GM12878 (cell line): ENCODE measurements around the gene FARS2. TPM values are rescaled to one million over a fixed set of nuclear protein-coding genes. Genes with fewer than 3 reads are reported as not detected.

Source experiments
- ATAC-seq: fragments of 200-7000 bp; cut with Tn5 transposase; 3 replicates; pipeline ENCODE4 v1.9.1; 2020; ENCODE audit warnings: mild to moderate bottlenecking, moderate library complexity
- BruUV-seq: library from RNA; stranded (reverse); fragments of 400-500 nt; replicated peaks from 2 replicates; lab custom pipeline; 2021; lab: Mats Ljungman, UMichigan
- CTCF ChIA-PET: fragments of 300-600 bp; sonication (Branson Sonifier 250); formaldehyde crosslinking; extraction: SDS; loops from one replicate; lab custom pipeline; 2021; ENCODE audit warnings: inconsistent platforms; lab: Yijun Ruan, JAX
- POLR2A ChIA-PET: fragments of 350-600 bp; formaldehyde crosslinking; extraction: SDS; loops from one replicate; lab custom pipeline; 2021; ENCODE audit warnings: inconsistent platforms; lab: Charles Lee
- RAD21 ChIA-PET: fragments of 300-600 bp; sonication (Branson Sonifier 250); formaldehyde crosslinking; loops from one replicate; lab custom pipeline; 2023; ENCODE audit warnings: antibody characterized with exemption; ENCODE audit not compliant: unreplicated experiment; lab: Charles Lee
- SMC1A ChIA-PET: fragments of 300-600 bp; sonication (Branson Sonifier 250); formaldehyde crosslinking; loops from one replicate; lab custom pipeline; 2023; ENCODE audit not compliant: unreplicated experiment, uncharacterized antibody; lab: Charles Lee
- DNase-seq: peaks from one replicate; pipeline ENCODE4 v3.0.0-alpha.2; 2011; ENCODE audit warnings: low read depth, low spot score
- FAIRE-seq: peaks from 3 replicates; lab custom pipeline; 2011; peaks lifted over from hg19 to GRCh38; lab: Jason Lieb, UNC
- H2AFZ ChIP-seq: 2 replicates; pipeline ENCODE4 v1.6.0; 2011; ENCODE audit warnings: low read depth, low read length, control low read depth; ENCODE audit not compliant: control insufficient read depth
- H3K27ac ChIP-seq: 2 replicates; pipeline ENCODE4 v1.5.1; 2011; ENCODE audit warnings: control low read depth; ENCODE audit not compliant: control insufficient read depth, insufficient read depth
- H3K27me3 ChIP-seq, 2 experiments: replicated peaks in 1 of 2; 2 replicates each; pipeline versions ENCODE4 v1.6.0 to v1.6.1; 2011; ENCODE audit warnings: low read length in 1 of 2; ENCODE audit not compliant: control insufficient read depth in 2 of 2, insufficient read depth in 2 of 2
- H3K36me3 ChIP-seq, 2 experiments: 2 replicates each; pipeline ENCODE4 v1.5.1; 2011; ENCODE audit warnings: low read length in 1 of 2; ENCODE audit not compliant: control insufficient read depth in 2 of 2, insufficient read depth in 2 of 2
- H3K4me1 ChIP-seq: 2 replicates; pipeline ENCODE4 v1.6.1; 2011; ENCODE audit warnings: mild to moderate bottlenecking, low read length, moderate library complexity, mixed read lengths; ENCODE audit not compliant: control insufficient read depth, insufficient read depth
- H3K4me2 ChIP-seq: 2 replicates; pipeline ENCODE4 v1.6.0; 2011; ENCODE audit warnings: control low read depth; ENCODE audit not compliant: control insufficient read depth, insufficient read depth
- H3K4me3 ChIP-seq: fragments of 200-600 bp; sonication (generic); 2 replicates; pipeline ENCODE4 v1.5.1; 2016
- H3K79me2 ChIP-seq: 2 replicates; pipeline ENCODE4 v1.6.0; 2011; ENCODE audit warnings: low read length; ENCODE audit not compliant: control insufficient read depth, insufficient read depth
- H3K9ac ChIP-seq: 2 replicates; pipeline ENCODE4 v1.8.0; 2011; ENCODE audit warnings: low read length, control low read depth, mixed read lengths; ENCODE audit not compliant: control insufficient read depth, insufficient read depth
- H3K9me3 ChIP-seq: replicated peaks from 3 replicates; pipeline ENCODE4 v1.5.1; 2011; ENCODE audit warnings: mild to moderate bottlenecking, low read length; ENCODE audit not compliant: control insufficient read depth, insufficient read depth
- H4K20me1 ChIP-seq: 2 replicates; pipeline ENCODE4 v1.6.0; 2011; ENCODE audit not compliant: control insufficient read depth, insufficient read depth
- FOS ChIP-seq: IDR thresholded peaks from 3 replicates; pipeline ENCODE4 v1.6.1; 2011; ENCODE audit warnings: borderline replicate concordance; ENCODE audit not compliant: insufficient read length; ENCODE audit errors: extremely low read depth
- JUND ChIP-seq: IDR thresholded peaks from 2 replicates; pipeline ENCODE4 v1.6.1; 2012; ENCODE audit warnings: low read depth, mild to moderate bottlenecking, low read length, improper control_type of control experiment, moderate library complexity
- MEF2B ChIP-seq: fragments of 450-650 bp; IDR thresholded peaks from 2 replicates; pipeline ENCODE4 v1.6.1; 2018; ENCODE audit warnings: mild to moderate bottlenecking, moderate library complexity; ENCODE audit not compliant: partially characterized antibody, poor library complexity, severe bottlenecking
- MLLT1 ChIP-seq: fragments of 450-650 bp; IDR thresholded peaks from 2 replicates; pipeline ENCODE4 v1.6.1; 2016; ENCODE audit warnings: mild to moderate bottlenecking
- NFYB ChIP-seq: IDR thresholded peaks from 2 replicates; pipeline ENCODE4 v1.6.1; 2011; ENCODE audit warnings: low read depth, mild to moderate bottlenecking, low read length, improper control_type of control experiment, moderate library complexity; ENCODE audit not compliant: insufficient read depth
- PRDM15 ChIP-seq: fragments of 450-650 bp; formaldehyde crosslinking; IDR thresholded peaks from 2 replicates; pipeline ENCODE4 v1.4.0; 2020; ENCODE audit warnings: mild to moderate bottlenecking, moderate library complexity
- RAD51 ChIP-seq: fragments of 450-650 bp; IDR thresholded peaks from 2 replicates; pipeline ENCODE4 v1.6.1; 2016; ENCODE audit warnings: moderate library complexity, mild to moderate bottlenecking, inconsistent platforms
- SKIL ChIP-seq: fragments of 450-650 bp; IDR thresholded peaks from 2 replicates; pipeline ENCODE4 v1.6.1; 2017; ENCODE audit warnings: mild to moderate bottlenecking, low read depth, inconsistent platforms; ENCODE audit not compliant: poor library complexity, severe bottlenecking
- SMAD5 ChIP-seq: IDR thresholded peaks from 2 replicates; pipeline ENCODE4 v1.6.1; 2016; ENCODE audit warnings: antibody characterized with exemption, low read depth
- SUZ12 ChIP-seq: fragments of 200-600 bp; sonication (generic); IDR thresholded peaks from one replicate; pipeline ENCODE4 v1.6.1; 2018; ENCODE audit warnings: antibody characterized with exemption, mild to moderate bottlenecking; ENCODE audit not compliant: unreplicated experiment
- WGBS: methylation state at CpG from one replicate; pipeline ENCODE4 v1.1.6; 2016; ENCODE audit warnings: low lambda C conversion rate; ENCODE audit not compliant: insufficient replicate concordance, insufficient coverage; ENCODE audit errors: missing lambda C conversion rate; 5-methylcytosine and 5-hydroxymethylcytosine counted together
- in situ Hi-C: fragments of 300-500 bp; cut with MboI; formaldehyde crosslinking; loops from 9 replicates; pipeline ENCODE4 v1.14.3; 2018; ENCODE audit warnings: mixed read lengths
- intact Hi-C: fragments of 100-400 bp; cut with micrococcal nuclease; formaldehyde crosslinking; loops from one replicate; pipeline ENCODE4 v1.14.2; 2022; ENCODE audit not compliant: unreplicated experiment
- polyA plus RNA-seq, 11 experiments: library from polyadenylated mRNA; depleted of rRNA in 4 of 11; unstranded in 6 of 11; stranded (reverse) in 5 of 11; fragments of >200 nt; fragmentation: Nextera tagmentation in 4 of 11; fragmentation: Illumina TruSeq in 1 of 11; extraction: Ambion mirVana in 4 of 11; extraction: Trizol in 1 of 11; gene quantifications; 1 replicate in 1 of 11; 2 replicates in 10 of 11; pipeline versions ENCODE4 v1.2.1 to v1.2.3, GENCODE V29; 2011 to 2016; ENCODE audit warnings: inconsistent platforms in 2 of 11, missing spikeins in 2 of 11, low read depth in 1 of 11
- total RNA-seq, 4 experiments: library from RNA; depleted of rRNA in 3 of 4; stranded (reverse); fragments of >200 nt in 3 of 4; fragmentation: Illumina TruSeq in 1 of 4; extraction: Trizol in 1 of 4; gene quantifications; 2 replicates each; pipeline versions ENCODE4 v1.2.1 to v1.2.3, GENCODE V29; 2013 to 2021
- TF ChIP-seq, protein P1 (sequence below): IDR thresholded peaks from 2 replicates; pipeline ENCODE4 v1.6.1; 2011; ENCODE audit warnings: borderline replicate concordance, low read depth, mild to moderate bottlenecking, moderate library complexity, mixed read lengths, low read length; ENCODE audit not compliant: insufficient read depth; ENCODE audit errors: extremely low read length

Gene FARS2
- total and polyA plus RNA-seq, 10 of the 15 experiments (the other 5 are each of a cell fraction or from before 2014, with no cell fraction given), result 16.8 to 46.7 (median 25.6) TPM

- ChIA-PET POLR2A (interaction anchor here (0.8 kb wide), 1 partner anchor 14 kb away, joined by 4 read pairs; no protein-coding TSS in a partner anchor), CTCF (interaction anchor here (1.0 to 5.2 kb wide), 3 partner anchors 13 to 49 kb away, joined by 6 to 53 read pairs (median 15); no protein-coding TSS in a partner anchor)
- no TSS peak for BruUV-seq
These were observed 259.5 kb downstream of the FARS2 start for GRCh38 chr6:5520796-5521195.

More at GRCh38 chr6:5520796-5521195, 259.5 kb downstream of the FARS2 start:
- no peak for ATAC-seq
- no peaks in the 10 kb centered on the region for H3K9me3 ChIP-seq
- SMC1A ChIA-PET, result interaction anchor here (1.2 to 9.1 kb wide), 5 partner anchors 10 to 50 kb away, joined by 4 to 101 read pairs (median 14); no protein-coding TSS in a partner anchor
- H2AFZ ChIP-seq, result no peak overlapping the region
- no peak overlapping the region for H3K27ac ChIP-seq
- no peak for FAIRE-seq
- H3K36me3 ChIP-seq, result no peaks in the 10 kb centered on the region
- no peaks in the 10 kb centered on the region for H3K27me3 ChIP-seq
- H3K9ac ChIP-seq, result no peak overlapping the region
- TF ChIP-seq FOS (no peak), PRDM15 (CRISPR knock-in tag) (no peak), JUND (no peak), SUZ12 (no peak), MEF2B (no peak), NFYB (no peak), MLLT1 (no peak), SMAD5 (no peak), RAD51 (no peak), SKIL (no peak)
- TF ChIP-seq, protein P1, sequence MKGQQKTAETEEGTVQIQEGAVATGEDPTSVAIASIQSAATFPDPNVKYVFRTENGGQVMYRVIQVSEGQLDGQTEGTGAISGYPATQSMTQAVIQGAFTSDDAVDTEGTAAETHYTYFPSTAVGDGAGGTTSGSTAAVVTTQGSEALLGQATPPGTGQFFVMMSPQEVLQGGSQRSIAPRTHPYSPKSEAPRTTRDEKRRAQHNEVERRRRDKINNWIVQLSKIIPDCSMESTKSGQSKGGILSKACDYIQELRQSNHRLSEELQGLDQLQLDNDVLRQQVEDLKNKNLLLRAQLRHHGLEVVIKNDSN, result no peak
- intact Hi-C loops, result no loop called here
- in situ Hi-C loops, result no loop called here
- peaks cover 1% of the 10 kb centered on the region; the same call in 1 of the 2 replicates for H3K79me2 ChIP-seq
- H3K4me3 ChIP-seq, result no peak overlapping the region
- RAD21 ChIA-PET, result interaction anchor here (1.1 to 1.9 kb wide), 2 partner anchors 50 to 60 kb away, joined by 3 to 4 read pairs; no protein-coding TSS in a partner anchor
- peaks cover 25% of the 10 kb centered on the region; the same call in 1 of the 2 replicates for H3K4me1 ChIP-seq
- H4K20me1 ChIP-seq, result no peaks in the 10 kb centered on the region
- whole genome bisulfite sequencing, result 96% methylated on average over 2 of the region's 2 CpGs
- DNase-seq, result no peak
- no peak overlapping the region for H3K4me2 ChIP-seq
